ENCODE results near the gene RAB20.

RAB20 gene

GRCh38 chr13:110529522-110530311 is 31.8 kb downstream of the RAB20 start:
- DNase-seq (ENCODE audit: low read depth), result no peak

- no peak for DNase-seq (ENCODE audit: low read depth)
These were observed 32.6 kb downstream of the RAB20 start for GRCh38 chr13:110528911-110529310.

GRCh38 chr13:110528371-110528770 is 33.2 kb downstream of the RAB20 start:
- DNase-seq (ENCODE audit: low read depth), result no peak

- no peak for DNase-seq (ENCODE audit: low read depth)
These were observed 35.9 kb downstream of the RAB20 start for GRCh38 chr13:110525328-110526319.

- no peak for DNase-seq (ENCODE audit: low read depth)
These were observed 36.8 kb downstream of the RAB20 start for GRCh38 chr13:110524541-110525257.

GRCh38 chr13:110523838-110524540 is 37.5 kb downstream of the RAB20 start:
- DNase-seq (ENCODE audit: low read depth), result no peak

GRCh38 chr13:110523180-110523579 is 38.3 kb downstream of the RAB20 start:
- DNase-seq (ENCODE audit: low read depth), result no peak

GRCh38 chr13:110522721-110523120 is 38.8 kb downstream of the RAB20 start:
- DNase-seq (ENCODE audit: low read depth), result no peak

- DNase-seq (ENCODE audit: low read depth), result no peak
These were observed 39.6 kb downstream of the RAB20 start for GRCh38 chr13:110521946-110522345.

GRCh38 chr13:110521296-110521680 is 40.2 kb downstream of the RAB20 start:
- no peak for DNase-seq (ENCODE audit: low read depth)

- no peak for DNase-seq (ENCODE audit: low read depth)
These were observed 40.9 kb downstream of the RAB20 start for GRCh38 chr13:110520431-110521295.

GRCh38 chr13:110519506-110519905 is 42.0 kb downstream of the RAB20 start:
- DNase-seq (ENCODE audit: low read depth), result no peak

- no peak for DNase-seq (ENCODE audit: low read depth)
These were observed 42.5 kb downstream of the RAB20 start for GRCh38 chr13:110519046-110519445.

GRCh38 chr13:110518571-110518970 is 43.0 kb downstream of the RAB20 start:
- no peak for DNase-seq (ENCODE audit: low read depth)

GRCh38 chr13:110518226-110518525 is 43.3 kb downstream of the RAB20 start:
- DNase-seq (ENCODE audit: low read depth), result no peak

- DNase-seq (ENCODE audit: low read depth), result no peak
These were observed 43.9 kb downstream of the RAB20 start for GRCh38 chr13:110517505-110518225.

GRCh38 chr13:110516500-110516899 is 45.0 kb downstream of the RAB20 start:
- DNase-seq (ENCODE audit: low read depth), result no peak

- DNase-seq (ENCODE audit: low read depth), result no peak
These were observed 49.3 kb downstream of the RAB20 start for GRCh38 chr13:110512198-110512740.

GRCh38 chr13:110511509-110512181 is 49.9 kb downstream of the RAB20 start:
- DNase-seq (ENCODE audit: low read depth), result no peak
